Inflammatory macrophage treated with lipopolysaccharide for 4 hours (primary cell): ENCODE data around the gene DYNLT1.
A peak's percentile ranks its signal among the peaks of the same experiment; 100 is the strongest.
"Not testable (repeated sequence)": the region's sequence is repeated elsewhere in the genome, so short reads cannot be mapped to it uniquely, and the experiment has no call there.

Experiments
- DNase-seq: peaks from one replicate; pipeline ENCODE4 v3.0.0-alpha.2; 2020

DYNLT1 gene

GRCh38 chr6:158620963-158621693 lies 23.4 kb downstream of the DYNLT1 start:
- no peak for DNase-seq

GRCh38 chr6:158619922-158620801 lies 24.4 kb downstream of the DYNLT1 start:
- DNase-seq, result no peak

- not testable (repeated sequence) for DNase-seq
These were observed 26.3 kb downstream of the DYNLT1 start for GRCh38 chr6:158618289-158618688.

- not testable (repeated sequence) for DNase-seq
These were observed 29.9 kb downstream of the DYNLT1 start for GRCh38 chr6:158614606-158615005.

- DNase-seq, result no peak
These were observed 32.8 kb downstream of the DYNLT1 start for GRCh38 chr6:158611541-158612370.

GRCh38 chr6:158611039-158611438 lies 33.5 kb downstream of the DYNLT1 start:
- no peak for DNase-seq

GRCh38 chr6:158610319-158610968 lies 34.1 kb downstream of the DYNLT1 start:
- DNase-seq, result no peak

- DNase-seq, result no peak
These were observed 34.9 kb downstream of the DYNLT1 start for GRCh38 chr6:158609455-158610155.

GRCh38 chr6:158608221-158608620 lies 36.3 kb downstream of the DYNLT1 start:
- no peak for DNase-seq

- no peak for DNase-seq
These were observed 37.0 kb downstream of the DYNLT1 start for GRCh38 chr6:158607411-158608170.

GRCh38 chr6:158606935-158607334 lies 37.6 kb downstream of the DYNLT1 start:
- no peak for DNase-seq

GRCh38 chr6:158606011-158606410 lies 38.5 kb downstream of the DYNLT1 start:
- DNase-seq, result not testable (repeated sequence)

- peak; percentile 59 for DNase-seq
These were observed 39.2 kb downstream of the DYNLT1 start for GRCh38 chr6:158605266-158605878.

- DNase-seq, result no peak
These were observed 40.5 kb downstream of the DYNLT1 start for GRCh38 chr6:158604048-158604406.

- DNase-seq, result no peak
These were observed 41.1 kb downstream of the DYNLT1 start for GRCh38 chr6:158603261-158604047.

GRCh38 chr6:158599635-158600034 lies 44.9 kb downstream of the DYNLT1 start:
- DNase-seq, result no peak

GRCh38 chr6:158597565-158597964 lies 47.0 kb downstream of the DYNLT1 start:
- DNase-seq, result no peak

GRCh38 chr6:158596861-158597260 lies 47.7 kb downstream of the DYNLT1 start:
- DNase-seq, result no peak

- peak; percentile 6 for DNase-seq
These were observed 49.3 kb downstream of the DYNLT1 start for GRCh38 chr6:158595223-158595622.

- DNase-seq, result no peak
These were observed 50.9 kb downstream of the DYNLT1 start for GRCh38 chr6:158593670-158594069.
